Esophagus squamous epithelium (tissue), 5 donors: ENCODE results near the gene NOXA1. TPM values are rescaled to one million over a fixed set of nuclear protein-coding genes. Genes with fewer than 3 reads are reported as not detected.

Experiments
- DNase-seq: peaks from one replicate; lab custom pipeline; 2025; lab: John Stamatoyannopoulos, UW
- H3K27ac ChIP-seq, 4 donors: fragments of 200-600 bp; sonication (generic); one replicate each; pipeline ENCODE4 v1.5.1; 2016 to 2019; ENCODE audit warnings: mild to moderate bottlenecking in 1 of 4
- H3K27me3 ChIP-seq, 4 donors: fragments of 200-600 bp; sonication (generic); 1 replicate in 3 of 4; 2 replicates in 1 of 4; pipeline versions ENCODE4 v1.5.1 to v1.6.0; 2017 to 2021; ENCODE audit warnings: antibody characterized with exemption in 1 of 4
- H3K36me3 ChIP-seq, 3 donors: fragments of 200-600 bp; sonication (generic); one replicate each; pipeline ENCODE4 v1.5.1; 2016 to 2019
- H3K4me1 ChIP-seq, 3 donors: fragments of 200-600 bp; sonication (generic); one replicate each; pipeline ENCODE4 v1.5.1; 2017 to 2019
- H3K4me3 ChIP-seq, 4 donors: fragments of 200-600 bp; sonication (generic); 1 replicate in 3 of 4; 2 replicates in 1 of 4; pipeline ENCODE4 v1.5.1; 2016 to 2019; ENCODE audit warnings: mild to moderate bottlenecking in 2 of 4, moderate library complexity in 1 of 4
- H3K9me3 ChIP-seq, 3 donors: fragments of 200-600 bp; sonication (generic); one replicate each; pipeline ENCODE4 v1.5.1; 2016 to 2019
- POLR2A ChIP-seq, 4 donors: fragments of 450-650 bp; IDR thresholded peaks; one replicate each; pipeline ENCODE4 v1.6.1; 2017; ENCODE audit warnings: antibody characterized with exemption in 4 of 4, mild to moderate bottlenecking in 4 of 4, moderate library complexity in 3 of 4
- WGBS, 2 donors: methylation state at CpG; one replicate each; pipeline ENCODE4 v1.1.5; 2018; 5-methylcytosine and 5-hydroxymethylcytosine counted together
- intact Hi-C: fragments of 100-400 bp; cut with DNase I; formaldehyde crosslinking; loops from one replicate; pipeline ENCODE4 v1.15.0; 2022
- total RNA-seq, 4 donors: library from RNA; depleted of rRNA; stranded (reverse); fragments of >200 nt; gene quantifications; one replicate each; pipeline ENCODE4 v1.1.0, GENCODE V29; 2016
- TF ChIP-seq, protein P1 (sequence below), 6 experiments: fragments of 450-650 bp in 4 of 6; fragments of 200-600 bp in 2 of 6; sonication (generic) in 2 of 6; IDR thresholded peaks; one replicate each; pipeline ENCODE4 v1.5.1; 2016 to 2019; ENCODE audit warnings: antibody characterized with exemption in 6 of 6, mild to moderate bottlenecking in 4 of 6, moderate library complexity in 4 of 6
- donor health status: DM: yes; HTN: yes; CAD: no.

Gene NOXA1
- total RNA-seq, 4 donors from 2014 or later = 2.1 to 7.4 (median 4.8) TPM

DNA sequence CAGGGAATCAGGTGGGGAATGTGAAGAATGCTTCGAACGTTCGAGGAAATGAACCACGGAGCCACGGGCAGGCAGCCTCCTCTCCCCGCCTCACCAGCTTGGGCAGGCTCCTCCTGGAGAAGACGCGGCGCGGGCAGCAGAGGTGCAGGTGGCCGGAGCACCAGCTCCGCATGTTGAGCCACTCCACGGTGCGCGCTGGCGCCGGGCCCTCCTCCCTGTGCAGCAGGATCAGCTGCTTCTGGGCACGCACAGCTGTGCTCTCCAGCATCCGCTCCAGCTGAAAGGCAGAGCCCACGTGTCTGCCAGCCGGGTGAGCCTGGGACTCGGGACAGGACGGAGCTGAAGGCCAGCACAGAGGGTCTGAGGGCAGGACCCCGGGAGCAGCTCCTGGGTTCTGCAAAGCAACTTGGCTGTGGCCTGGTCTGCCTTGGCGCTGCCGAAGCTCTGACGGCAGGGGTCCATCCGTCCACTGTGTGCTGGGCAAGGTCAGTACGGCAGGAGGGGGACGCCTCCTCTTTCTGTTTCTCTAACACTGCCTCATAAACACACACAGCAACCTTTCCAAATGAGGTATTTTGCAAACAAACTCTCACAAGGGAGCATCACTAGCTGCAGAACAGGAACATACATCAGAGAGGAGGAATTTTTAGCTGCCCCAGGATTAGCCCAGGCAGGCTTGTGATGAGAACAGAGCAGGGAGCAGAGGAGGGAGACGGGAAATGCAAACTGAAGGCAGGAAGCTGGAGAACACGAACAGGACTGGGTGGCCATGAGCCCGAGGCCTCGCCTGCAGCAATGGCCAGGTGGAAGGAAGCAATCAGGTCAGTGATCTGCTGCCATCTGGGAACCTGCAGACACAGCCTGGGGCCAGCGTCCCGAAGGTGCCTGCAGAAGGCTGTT is 56.0 kb downstream of the NOXA1 start:
- Histone ChIP-seq H3K4me3 (no peak overlapping the region), H3K4me1 (peaks cover 3 to 11% (median 3%) of the 10 kb centered on the region in 3 donors), H3K27ac (no peak overlapping the region), H3K36me3 (no peaks in the 10 kb centered on the region), H3K9me3 (peaks cover 0 to 16% (median 11%) of the 10 kb centered on the region in 3 donors), H3K27me3 (no peaks in the 10 kb centered on the region)
- intact Hi-C loops = no loop called here
- TF ChIP-seq, protein P1, sequence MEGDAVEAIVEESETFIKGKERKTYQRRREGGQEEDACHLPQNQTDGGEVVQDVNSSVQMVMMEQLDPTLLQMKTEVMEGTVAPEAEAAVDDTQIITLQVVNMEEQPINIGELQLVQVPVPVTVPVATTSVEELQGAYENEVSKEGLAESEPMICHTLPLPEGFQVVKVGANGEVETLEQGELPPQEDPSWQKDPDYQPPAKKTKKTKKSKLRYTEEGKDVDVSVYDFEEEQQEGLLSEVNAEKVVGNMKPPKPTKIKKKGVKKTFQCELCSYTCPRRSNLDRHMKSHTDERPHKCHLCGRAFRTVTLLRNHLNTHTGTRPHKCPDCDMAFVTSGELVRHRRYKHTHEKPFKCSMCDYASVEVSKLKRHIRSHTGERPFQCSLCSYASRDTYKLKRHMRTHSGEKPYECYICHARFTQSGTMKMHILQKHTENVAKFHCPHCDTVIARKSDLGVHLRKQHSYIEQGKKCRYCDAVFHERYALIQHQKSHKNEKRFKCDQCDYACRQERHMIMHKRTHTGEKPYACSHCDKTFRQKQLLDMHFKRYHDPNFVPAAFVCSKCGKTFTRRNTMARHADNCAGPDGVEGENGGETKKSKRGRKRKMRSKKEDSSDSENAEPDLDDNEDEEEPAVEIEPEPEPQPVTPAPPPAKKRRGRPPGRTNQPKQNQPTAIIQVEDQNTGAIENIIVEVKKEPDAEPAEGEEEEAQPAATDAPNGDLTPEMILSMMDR (IDR thresholded peaks at IDR 0.05) = no peak
- TF ChIP-seq POLR2A (IDR thresholded peaks at IDR 0.05) = no peak
- 47 to 80% methylated on average over 4 to 20 of the region's 36 CpGs for WGBS, 2 donors
- no peak for DNase-seq

DNA sequence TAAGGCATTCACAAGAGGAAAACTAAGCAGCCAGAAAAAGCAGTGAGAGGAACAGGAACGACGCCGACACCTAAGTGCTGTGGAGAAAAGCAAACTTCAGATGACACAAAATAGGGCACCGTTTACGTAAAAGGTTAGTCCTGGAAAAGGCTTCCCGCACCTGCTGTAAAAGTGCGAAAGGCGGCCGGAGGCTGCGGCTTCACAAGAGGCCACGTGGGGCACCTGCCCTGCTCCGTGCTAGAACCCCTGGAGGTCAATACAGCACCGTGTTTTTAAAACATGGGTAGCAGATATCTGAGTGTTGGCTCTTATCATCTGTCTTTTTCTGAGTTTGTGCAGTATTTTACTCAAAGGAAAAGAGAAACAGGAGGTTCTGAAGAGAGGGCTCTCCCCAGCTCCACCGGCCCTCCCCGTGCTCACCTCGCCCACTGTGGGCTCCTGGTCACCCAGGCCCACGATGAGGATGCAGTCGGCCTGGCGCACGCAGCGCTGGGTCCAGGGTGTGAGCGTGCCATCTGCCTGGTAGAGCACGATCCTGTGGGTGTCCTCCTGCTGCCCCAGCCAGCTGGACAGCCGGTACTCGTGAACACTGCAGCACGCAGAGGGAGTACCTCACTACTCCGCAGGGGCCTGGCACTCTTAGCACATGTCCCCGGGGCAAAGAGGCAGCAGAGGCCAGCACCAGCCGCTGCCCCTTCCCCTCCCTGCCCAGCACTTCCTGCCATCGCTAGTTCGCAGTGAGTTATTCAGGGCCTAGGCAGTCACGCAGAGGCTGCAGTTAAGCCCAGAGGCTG is 56.9 kb downstream of the NOXA1 start:
- H3K27ac ChIP-seq = no peak overlapping the region
- TF ChIP-seq POLR2A (IDR thresholded peaks at IDR 0.05) = no peak
- TF ChIP-seq, protein P1 (IDR thresholded peaks at IDR 0.05) = no peak
- H3K36me3 ChIP-seq = no peaks in the 10 kb centered on the region
- no peak overlapping the region for H3K4me3 ChIP-seq
- WGBS, 2 donors = 87 to 89% methylated on average over 15 to 16 of the region's 32 CpGs
- no peak for DNase-seq
- H3K9me3 ChIP-seq = peaks cover 0 to 13% (median 9%) of the 10 kb centered on the region in 3 donors
- H3K27me3 ChIP-seq = no peaks in the 10 kb centered on the region
- intact Hi-C loops = no loop called here
- peaks cover 3 to 11% (median 3%) of the 10 kb centered on the region in 3 donors for H3K4me1 ChIP-seq

DNA sequence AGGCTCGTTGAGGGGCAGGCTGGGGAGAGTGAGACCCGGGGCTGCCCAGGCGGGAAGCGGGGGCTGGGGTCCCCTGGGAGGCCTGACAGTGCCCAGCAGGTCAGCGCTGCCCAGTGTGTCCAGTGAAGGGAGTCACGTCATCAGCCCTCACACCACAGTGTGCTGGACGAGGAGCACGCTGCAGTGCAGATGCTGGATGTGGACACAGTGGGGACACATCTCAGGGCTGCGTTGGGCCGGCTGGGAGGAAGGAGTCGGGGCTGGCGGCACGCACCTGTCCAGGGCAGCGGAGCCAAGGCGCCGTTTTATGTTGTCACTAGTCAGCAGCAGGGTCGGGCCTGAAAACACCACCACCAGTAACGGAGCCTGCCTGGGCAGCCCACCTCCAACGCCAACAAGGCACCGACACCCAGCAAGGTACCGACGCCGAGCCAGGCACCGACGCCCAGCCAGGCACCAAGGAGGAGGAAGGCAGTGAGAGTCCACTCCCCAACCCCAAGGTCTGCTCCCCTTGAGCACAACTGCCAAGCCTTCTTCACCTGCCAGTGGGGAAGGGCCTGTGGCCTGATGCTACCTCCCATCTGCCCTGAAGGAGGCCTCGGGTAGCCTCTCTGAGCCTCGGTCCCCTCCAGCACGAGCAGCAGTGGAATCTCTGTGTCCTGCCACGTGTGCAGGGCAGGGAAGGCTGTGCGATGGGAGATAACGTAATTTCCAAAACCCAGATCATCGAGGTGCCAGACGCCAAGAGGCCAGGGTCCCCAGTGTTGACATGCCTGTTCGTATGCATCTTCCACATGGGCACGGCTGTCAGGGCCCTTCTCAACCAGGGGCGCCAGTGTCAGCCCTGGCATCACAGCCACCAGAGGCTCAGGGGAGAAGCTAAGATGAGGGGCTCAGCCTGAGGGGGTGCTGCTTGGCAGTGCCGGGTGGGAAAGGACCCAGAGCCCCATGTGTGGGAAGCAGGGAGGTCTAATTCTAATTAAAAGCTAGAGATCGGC is 57.8 kb downstream of the NOXA1 start:
- intact Hi-C loops = no loop called here
- Histone ChIP-seq H3K27ac (no peak overlapping the region), H3K4me3 (no peak overlapping the region), H3K27me3 (no peaks in the 10 kb centered on the region), H3K9me3 (peaks cover 0 to 4% (median under 1%) of the 10 kb centered on the region in 3 donors), H3K36me3 (no peaks in the 10 kb centered on the region), H3K4me1 (peaks cover 3 to 11% (median 3%) of the 10 kb centered on the region in 3 donors)
- no peak for DNase-seq
- 89 to 90% methylated on average over 2 to 13 of the region's 38 CpGs for WGBS, 2 donors
- no peak for TF ChIP-seq POLR2A (IDR thresholded peaks at IDR 0.05)
- TF ChIP-seq, protein P1 (IDR thresholded peaks at IDR 0.05) = no peak

DNA sequence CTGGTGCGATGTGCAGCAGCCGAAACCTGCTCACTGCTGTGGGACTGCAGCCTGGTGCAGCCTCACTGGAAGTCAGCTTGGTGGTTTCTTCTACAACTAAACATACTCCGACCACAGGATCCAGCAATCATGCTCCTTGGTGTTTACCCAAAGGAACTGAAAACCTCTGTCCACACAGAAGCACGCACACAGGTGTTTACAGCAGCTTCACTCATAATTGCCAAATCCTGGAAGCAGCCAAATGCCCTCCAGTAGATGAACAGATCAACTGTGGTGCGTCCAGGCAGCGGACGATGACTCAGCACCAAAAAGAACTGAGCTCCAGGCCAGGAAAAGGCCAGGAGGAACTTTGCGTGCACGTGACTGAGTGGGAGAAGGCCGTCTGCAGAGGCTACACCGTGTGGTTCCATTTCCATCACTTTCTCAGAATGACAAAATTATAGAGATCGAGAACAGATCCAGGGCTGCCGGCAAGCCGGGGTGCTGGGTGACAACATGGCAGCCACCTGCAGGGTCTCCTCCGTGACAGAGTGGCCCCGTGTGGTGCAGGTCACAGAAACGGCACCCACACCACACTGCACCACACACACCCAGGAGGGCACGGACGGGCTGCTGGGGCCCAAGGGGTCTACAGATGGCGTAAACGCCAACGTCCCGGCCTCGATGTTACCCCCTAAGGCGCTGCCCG is 59.0 kb downstream of the NOXA1 start:
- H3K4me3 ChIP-seq = no peak overlapping the region
- TF ChIP-seq, protein P1 (IDR thresholded peaks at IDR 0.05) = no peak
- TF ChIP-seq POLR2A (IDR thresholded peaks at IDR 0.05) = no peak
- no peak for DNase-seq
- H3K4me1 ChIP-seq = peaks cover 3 to 11% (median 3%) of the 10 kb centered on the region in 3 donors
- no peaks in the 10 kb centered on the region for H3K36me3 ChIP-seq
- H3K27ac ChIP-seq = no peak overlapping the region
- intact Hi-C loops = no loop called here
- no peaks in the 10 kb centered on the region for H3K9me3 ChIP-seq
- whole genome bisulfite sequencing, 2 donors = 56 to 63% methylated on average over 23 to 24 of the region's 26 CpGs
- no peaks in the 10 kb centered on the region for H3K27me3 ChIP-seq

Other genes with a start within 250 kb of the NOXA1 start
- gene ANAPC2, start 234.8 kb upstream of the NOXA1 start, total RNA-seq = 10 to 100 TPM; 14.0 to 34.1 (median 25.1) TPM
- 100 to 1,000 TPM in 2 of 4 donors, 10 to 100 TPM in 2; 67.1 to 124 (median 96.7) TPM for gene SSNA1, start 234.7 kb upstream of the NOXA1 start, total RNA-seq
- gene TPRN, start 222.7 kb upstream of the NOXA1 start, total RNA-seq = 10 to 100 TPM; 13.0 to 34.2 (median 15.8) TPM
- gene TMEM203, start 217.7 kb upstream of the NOXA1 start, total RNA-seq = 10 to 100 TPM; 19.4 to 29.6 (median 25.4) TPM
- 10 to 100 TPM in 1 of 4 donors, 1 to 10 TPM in 3; 5.3 to 11.2 (median 7.7) TPM for gene NDOR1, start 217.7 kb upstream of the NOXA1 start, total RNA-seq
- gene RNF208, start 201.2 kb upstream of the NOXA1 start, total RNA-seq = 1 to 10 TPM; 2.3 to 3.2 (median 2.5) TPM
- 100 to 1,000 TPM; 114 to 301 (median 152) TPM for gene CYSRT1, start 198.2 kb upstream of the NOXA1 start, total RNA-seq
- gene RNF224, start 195.9 kb upstream of the NOXA1 start, total RNA-seq = 1 to 10 TPM; 1.2 to 5.2 (median 3.0) TPM
- gene SLC34A3, start 192.5 kb upstream of the NOXA1 start, total RNA-seq = 1 to 10 TPM in 1 of 4 donors, under 1 TPM in 2, not detected in 1; 0.11 to 1.7 (median 0.38) TPM
- gene TUBB4B, start 182.1 kb upstream of the NOXA1 start, total RNA-seq = 100 to 1,000 TPM; 367 to 753 (median 540) TPM
- not detected for gene STPG3, start 172.1 kb upstream of the NOXA1 start, total RNA-seq
- gene NELFB, start 168.1 kb upstream of the NOXA1 start, total RNA-seq = 10 to 100 TPM; 26.1 to 41.4 (median 35.2) TPM
- 10 to 100 TPM in 3 of 4 donors, 1 to 10 TPM in 1; 8.8 to 17.5 (median 13.5) TPM for gene TOR4A, start 145.7 kb upstream of the NOXA1 start, total RNA-seq
- 10 to 100 TPM; 19.6 to 33.9 (median 27.5) TPM for gene NRARP, start 121.1 kb upstream of the NOXA1 start, total RNA-seq
- 10 to 100 TPM in 2 of 4 donors, 1 to 10 TPM in 2; 2.8 to 16.8 (median 9.1) TPM for gene EXD3, start 231 bp upstream of the NOXA1 start, total RNA-seq
- not detected for gene ENTPD8, start 18.0 kb downstream of the NOXA1 start, total RNA-seq
- gene NSMF, start 35.9 kb downstream of the NOXA1 start, total RNA-seq = 10 to 100 TPM; 16.2 to 38.1 (median 20.6) TPM
- gene PNPLA7, start 127.0 kb downstream of the NOXA1 start, total RNA-seq = 1 to 10 TPM in 2 of 4 donors, under 1 TPM in 2; 0.61 to 3.4 (median 0.91) TPM
- 10 to 100 TPM; 31.6 to 48.6 (median 37.1) TPM for gene MRPL41, start 128.5 kb downstream of the NOXA1 start, total RNA-seq
- 10 to 100 TPM; 13.4 to 32.2 (median 21.7) TPM for gene DPH7, start 155.5 kb downstream of the NOXA1 start, total RNA-seq
- gene ZMYND19, start 167.1 kb downstream of the NOXA1 start, total RNA-seq = 10 to 100 TPM; 17.5 to 28.8 (median 25.2) TPM
- 100 to 1,000 TPM in 2 of 4 donors, 10 to 100 TPM in 2; 53.3 to 121 (median 89.6) TPM for gene ARRDC1, start 182.3 kb downstream of the NOXA1 start, total RNA-seq
- gene EHMT1, start 195.6 kb downstream of the NOXA1 start, total RNA-seq = 10 to 100 TPM; 42.8 to 87.0 (median 65.0) TPM